ENCODE results near the gene REG1B.

GRCh38 chr2:79039944-79040343 lies 47.8 kb downstream of the REG1B start:
- no peak for TF ChIP-seq CTCF (IDR thresholded peaks at IDR 0.05)
- no peak for TF ChIP-seq POLR2A (IDR thresholded peaks at IDR 0.05)
- TF ChIP-seq EP300 (IDR thresholded peaks at IDR 0.05) = no peak
